ENCODE results near the gene TOP3A.
"Not testable (repeated sequence)": the region's sequence is repeated elsewhere in the genome, so short reads cannot be mapped to it uniquely, and the experiment has no call there.

Gene TOP3A

GRCh38 chr17:18314731-18315561 lies at the start of gene TOP3A, which contains the start of gene SMCR8:
Gene TOP3A, minus strand, starts transcription at chr17:18314994. Its CDS starts 216 bp downstream, at chr17:18314778.
Gene SMCR8, plus strand, starts transcription at chr17:18315293. Its CDS starts 497 bp downstream, at chr17:18315790.
- peak; percentile 99 for DNase-seq (ENCODE audit: low read depth, low spot score)

- DNase-seq (ENCODE audit: low read depth, low spot score) = no peak
Measured at GRCh38 chr17:18364166-18364565, 49.4 kb upstream of the TOP3A start.

- DNase-seq (ENCODE audit: low read depth, low spot score) = peak; percentile 79
Measured at GRCh38 chr17:18363101-18364049, 48.6 kb upstream of the TOP3A start, which contains the start of gene SHMT1. Gene SHMT1, minus strand, starts transcription at chr17:18363550. Its CDS starts 7,569 bp downstream, at chr17:18355981.

- no peak for DNase-seq (ENCODE audit: low read depth, low spot score)
Measured at GRCh38 chr17:18362698-18363100, 47.9 kb upstream of the TOP3A start.

- no peak for DNase-seq (ENCODE audit: low read depth, low spot score)
Measured at GRCh38 chr17:18361837-18362697, 47.3 kb upstream of the TOP3A start.

GRCh38 chr17:18360518-18360917 lies 45.7 kb upstream of the TOP3A start:
- DNase-seq (ENCODE audit: low read depth, low spot score) = no peak

- DNase-seq (ENCODE audit: low read depth, low spot score) = no peak
Measured at GRCh38 chr17:18356624-18357023, 41.8 kb upstream of the TOP3A start.

GRCh38 chr17:18353541-18353940 lies 38.7 kb upstream of the TOP3A start:
- no peak for DNase-seq (ENCODE audit: low read depth, low spot score)

GRCh38 chr17:18344021-18344420 lies 29.2 kb upstream of the TOP3A start:
- DNase-seq (ENCODE audit: low read depth, low spot score) = no peak

GRCh38 chr17:18339933-18340332 lies 25.1 kb upstream of the TOP3A start:
- DNase-seq (ENCODE audit: low read depth, low spot score) = no peak

GRCh38 chr17:18338158-18338557 lies 23.4 kb upstream of the TOP3A start:
- DNase-seq (ENCODE audit: low read depth, low spot score) = not testable (repeated sequence)

GRCh38 chr17:18332909-18333489 lies 18.2 kb upstream of the TOP3A start:
- no peak for DNase-seq (ENCODE audit: low read depth, low spot score)

- DNase-seq (ENCODE audit: low read depth, low spot score) = no peak
Measured at GRCh38 chr17:18331879-18332278, 17.1 kb upstream of the TOP3A start.

GRCh38 chr17:18328643-18329204 lies 13.9 kb upstream of the TOP3A start:
- no peak for DNase-seq (ENCODE audit: low read depth, low spot score)

- DNase-seq (ENCODE audit: low read depth, low spot score) = no peak
Measured at GRCh38 chr17:18327556-18327955, 12.8 kb upstream of the TOP3A start.

GRCh38 chr17:18327093-18327492 lies 12.3 kb upstream of the TOP3A start:
- no peak for DNase-seq (ENCODE audit: low read depth, low spot score)

GRCh38 chr17:18326572-18326971 lies 11.8 kb upstream of the TOP3A start:
- no peak for DNase-seq (ENCODE audit: low read depth, low spot score)

- no peak for DNase-seq (ENCODE audit: low read depth, low spot score)
Measured at GRCh38 chr17:18326039-18326438, 11.2 kb upstream of the TOP3A start.

GRCh38 chr17:18324140-18325050 lies 9.6 kb upstream of the TOP3A start:
- no peak for DNase-seq (ENCODE audit: low read depth, low spot score)

Measured in activated naive CD8-positive, alpha-beta T cell treated with anti-CD3 and anti-CD28 coated beads, Interleukin-2, amount 50 U/mL, for 16 hours (primary cell).